Fibroblast of villous mesenchyme (primary cell): ENCODE data around the gene PAK1IP1. TPM values are rescaled to one million over a fixed set of nuclear protein-coding genes. Genes with fewer than 3 reads are reported as not detected.
"Not testable (repeated sequence)": the region's sequence is repeated elsewhere in the genome, so short reads cannot be mapped to it uniquely, and the experiment has no call there.

Experiments
- DNase-seq: peaks from one replicate; pipeline ENCODE4 v3.0.0-alpha.2; 2010; ENCODE audit warnings: low read depth
- H3K4me3 ChIP-seq: 2 replicates; pipeline ENCODE4 v1.5.1; 2011; ENCODE audit warnings: low read depth, mild to moderate bottlenecking, low read length
- small RNA-seq: library from RNA; depleted of rRNA; stranded (forward); fragments of <200 nt; gene quantifications from one replicate; pipeline ENCODE3, GENCODE V24; 2012
- total RNA-seq: library from RNA; depleted of rRNA; stranded (reverse); fragments of >200 nt; gene quantifications from 2 replicates; pipeline ENCODE4 v1.2.3, GENCODE V29; 2012
- TF ChIP-seq, protein P1 (sequence below): IDR thresholded peaks from 2 replicates; pipeline ENCODE4 v1.5.1; 2012; ENCODE audit warnings: low read depth, mild to moderate bottlenecking, low read length; ENCODE audit not compliant: insufficient read depth

PAK1IP1 gene
- total RNA-seq, 1 donor = 25.5 TPM

DNA sequence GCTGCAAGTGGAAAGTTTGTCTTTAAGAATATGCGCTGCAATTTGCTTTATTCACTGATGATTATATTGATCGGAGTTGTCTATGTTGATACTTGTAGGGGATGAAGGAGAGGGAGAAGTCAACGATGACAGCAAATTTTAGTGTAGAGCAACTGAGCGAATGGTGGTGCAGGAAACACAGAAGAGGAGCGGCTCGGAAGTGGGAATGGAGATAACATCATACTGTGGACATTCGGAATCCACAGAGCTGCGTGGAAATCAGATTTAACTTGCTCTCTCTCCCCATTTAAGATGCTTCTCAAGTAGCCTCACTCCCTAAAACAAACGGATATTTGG is 52.1 kb downstream of the PAK1IP1 start:
- TF ChIP-seq, protein P1, sequence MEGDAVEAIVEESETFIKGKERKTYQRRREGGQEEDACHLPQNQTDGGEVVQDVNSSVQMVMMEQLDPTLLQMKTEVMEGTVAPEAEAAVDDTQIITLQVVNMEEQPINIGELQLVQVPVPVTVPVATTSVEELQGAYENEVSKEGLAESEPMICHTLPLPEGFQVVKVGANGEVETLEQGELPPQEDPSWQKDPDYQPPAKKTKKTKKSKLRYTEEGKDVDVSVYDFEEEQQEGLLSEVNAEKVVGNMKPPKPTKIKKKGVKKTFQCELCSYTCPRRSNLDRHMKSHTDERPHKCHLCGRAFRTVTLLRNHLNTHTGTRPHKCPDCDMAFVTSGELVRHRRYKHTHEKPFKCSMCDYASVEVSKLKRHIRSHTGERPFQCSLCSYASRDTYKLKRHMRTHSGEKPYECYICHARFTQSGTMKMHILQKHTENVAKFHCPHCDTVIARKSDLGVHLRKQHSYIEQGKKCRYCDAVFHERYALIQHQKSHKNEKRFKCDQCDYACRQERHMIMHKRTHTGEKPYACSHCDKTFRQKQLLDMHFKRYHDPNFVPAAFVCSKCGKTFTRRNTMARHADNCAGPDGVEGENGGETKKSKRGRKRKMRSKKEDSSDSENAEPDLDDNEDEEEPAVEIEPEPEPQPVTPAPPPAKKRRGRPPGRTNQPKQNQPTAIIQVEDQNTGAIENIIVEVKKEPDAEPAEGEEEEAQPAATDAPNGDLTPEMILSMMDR = no peak
- no peak for DNase-seq
- H3K4me3 ChIP-seq = peak overlapping the region; percentile 68

GRCh38 chr6:10747251-10747972 is 52.6 kb downstream of the PAK1IP1 start, which contains the start of gene TMEM14B:
Gene TMEM14B, plus strand, starts transcription at chr6:10747805. Its CDS starts 1,441 bp downstream, at chr6:10749246.
- peak; percentile 97 for DNase-seq
- H3K4me3 ChIP-seq = peak within 1 kb of the TSS; percentile 68
- TF ChIP-seq, protein P1 = no peak

GRCh38 chr6:10749734-10750133 is 55.0 kb downstream of the PAK1IP1 start:
- no peak for DNase-seq
- no peak overlapping the region for H3K4me3 ChIP-seq
- TF ChIP-seq, protein P1 = no peak

- not testable (repeated sequence) for H3K4me3 ChIP-seq, DNase-seq
These were observed 55.8 kb downstream of the PAK1IP1 start for GRCh38 chr6:10750568-10750967.

- not testable (repeated sequence) for H3K4me3 ChIP-seq, DNase-seq
These were observed 57.0 kb downstream of the PAK1IP1 start for GRCh38 chr6:10751757-10752156.

GRCh38 chr6:10756085-10756484 is 61.3 kb downstream of the PAK1IP1 start:
- no peak for DNase-seq
- TF ChIP-seq, protein P1 = no peak
- no peak overlapping the region for H3K4me3 ChIP-seq

Small RNAs within 50 kb of the gene (small RNA-seq; reads per million reads assigned to genes)
- gene RF00019 = not detected
- gene RNA5SP203 = not detected

Other genes with a start within 250 kb of the PAK1IP1 start
- gene GCNT2, start 173.6 kb upstream of the PAK1IP1 start, total RNA-seq = under 0.01 TPM in 2 replicates
- 0.32 TPM in 1 of 2 replicates, not detected in the other for gene C6orf52, start 356 bp upstream of the PAK1IP1 start, total RNA-seq
- 120 and 142 TPM in 2 replicates for gene TMEM14C, start 28.1 kb downstream of the PAK1IP1 start, total RNA-seq
- gene TMEM14B, start 52.8 kb downstream of the PAK1IP1 start, total RNA-seq = 62.8 and 79.0 TPM in 2 replicates
- not detected in 2 replicates for gene MAK, start 143.6 kb downstream of the PAK1IP1 start, total RNA-seq
- not detected in 2 replicates for gene GCM2, start 187.1 kb downstream of the PAK1IP1 start, total RNA-seq
- gene SYCP2L, start 192.1 kb downstream of the PAK1IP1 start, total RNA-seq = 0.64 TPM in 1 of 2 replicates, not detected in the other